ENCODE measurements around the gene WNT7A.
"Not testable (repeated sequence)": the region's sequence is repeated elsewhere in the genome, so short reads cannot be mapped to it uniquely, and the experiment has no call there.

Gene WNT7A

DNA sequence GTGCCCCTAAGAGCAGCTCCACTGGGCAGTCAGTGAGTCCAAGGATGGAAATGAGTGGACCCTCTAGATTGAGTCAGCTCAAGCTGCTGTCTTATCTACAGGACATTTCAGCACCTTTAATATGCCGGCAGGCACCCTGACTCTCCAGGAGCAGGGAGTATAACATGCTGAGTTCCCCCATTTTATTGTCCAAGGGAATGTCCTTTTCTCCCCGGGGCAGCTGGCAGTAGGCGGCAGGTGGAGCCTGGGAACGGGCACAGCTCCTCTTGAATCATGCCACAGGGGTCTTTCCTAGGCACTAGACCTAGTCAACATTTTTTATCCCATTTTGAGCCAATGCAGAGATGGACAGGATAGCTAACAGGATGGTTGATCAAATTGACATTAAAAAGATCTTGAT, 14.8 kb downstream of the WNT7A start:
- DNase-seq (ENCODE audit: low read depth): no peak

DNA sequence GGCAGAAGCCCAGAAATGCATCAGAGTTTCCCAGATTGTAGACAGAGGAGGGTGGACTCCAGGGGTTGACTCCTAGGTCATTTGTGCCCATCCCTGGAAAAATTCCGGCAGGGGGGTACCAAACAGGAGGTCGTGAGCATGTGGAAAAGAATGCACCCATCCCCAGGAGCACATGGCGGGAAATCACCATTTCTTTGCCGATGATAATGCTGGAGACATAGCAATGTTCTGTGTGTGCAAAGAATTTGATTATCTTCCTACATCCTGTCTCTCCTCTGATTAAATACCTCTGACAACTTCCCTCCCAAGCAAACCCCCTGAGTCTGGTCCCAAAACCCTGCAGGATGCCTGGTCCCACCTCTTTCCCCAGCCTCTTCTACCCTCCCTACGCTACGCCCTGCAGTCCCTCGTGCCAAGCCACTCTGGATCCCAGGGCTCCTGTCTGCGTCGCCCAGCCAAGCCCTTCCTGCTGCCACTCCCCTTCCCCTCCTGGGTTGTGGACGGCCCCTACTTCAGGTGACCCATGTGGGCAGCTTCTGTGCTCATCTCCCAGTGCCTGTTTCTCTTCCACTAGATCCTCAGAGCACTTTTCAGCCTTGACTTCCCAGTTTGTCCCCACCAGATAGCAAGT, 15.8 kb downstream of the WNT7A start:
- DNase-seq (ENCODE audit: low read depth): no peak

DNA sequence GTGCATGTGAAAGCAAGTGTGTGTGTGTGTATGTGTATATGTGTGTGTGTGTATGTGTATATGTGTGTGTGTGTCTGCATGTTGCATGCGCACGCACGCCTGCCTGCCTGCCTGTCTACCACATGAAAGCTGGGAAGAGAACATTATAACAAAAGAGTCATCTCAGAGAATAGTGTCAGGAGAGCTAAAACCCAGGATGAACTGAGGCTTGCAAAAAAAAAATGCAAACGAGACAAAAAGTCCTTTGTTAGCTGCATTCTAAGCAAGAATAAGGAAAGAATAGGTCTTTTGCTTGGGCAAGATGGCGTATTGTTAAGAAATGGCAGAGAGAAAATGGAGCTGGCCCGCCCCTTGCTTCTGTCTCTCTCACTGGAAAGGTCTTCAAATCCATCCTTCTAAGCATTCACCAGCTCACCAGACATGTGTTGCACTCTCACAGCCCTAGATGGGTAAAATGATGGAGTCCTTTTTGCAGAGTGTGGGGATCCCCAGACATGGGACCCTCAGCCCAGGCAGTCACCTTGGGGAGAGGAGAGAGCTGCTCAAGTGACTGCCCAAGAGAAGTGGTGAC, 16.4 kb downstream of the WNT7A start:
- DNase-seq (ENCODE audit: low read depth): no peak

DNA sequence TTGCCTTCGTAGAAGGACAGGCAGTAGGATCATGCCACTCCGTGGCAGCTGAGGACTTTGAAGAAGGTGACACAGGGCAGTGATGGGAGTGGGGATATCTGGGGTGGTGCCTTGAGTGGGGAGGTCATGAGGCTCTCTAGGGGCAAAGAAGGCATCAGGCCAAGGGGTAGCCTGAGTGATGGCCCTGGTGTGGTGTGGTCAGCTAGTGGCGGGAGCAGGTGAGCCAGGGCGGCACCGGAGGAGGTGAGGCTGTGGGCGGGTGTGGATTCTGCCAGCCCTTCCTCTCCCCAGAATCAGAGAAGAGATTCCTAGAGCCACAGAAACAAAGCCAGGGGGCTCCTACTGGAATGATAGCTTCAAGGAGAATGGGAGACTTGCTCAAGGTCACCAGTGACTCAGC, 18.4 kb downstream of the WNT7A start:
- no peak for DNase-seq (ENCODE audit: low read depth)

DNA sequence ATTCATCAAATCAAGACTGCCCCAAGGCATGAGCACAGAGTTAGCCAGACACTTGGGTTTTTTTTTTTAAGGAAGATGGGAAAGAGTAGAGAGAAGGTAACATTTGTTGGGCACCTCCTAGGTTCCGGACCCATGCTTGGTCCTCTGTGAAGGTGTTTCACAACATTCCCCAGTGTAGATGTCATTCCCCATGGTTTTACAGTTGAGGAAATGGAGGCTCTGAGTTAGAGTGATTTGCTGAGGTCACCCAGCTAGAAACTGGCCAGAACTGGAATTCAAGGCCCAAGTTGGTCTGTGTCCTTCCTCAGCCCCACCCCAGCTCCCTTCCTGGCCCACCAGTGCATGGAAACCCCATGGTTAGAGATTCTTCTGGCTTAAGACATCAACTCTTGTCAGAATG, 19.9 kb downstream of the WNT7A start:
- DNase-seq (ENCODE audit: low read depth): no peak

DNA sequence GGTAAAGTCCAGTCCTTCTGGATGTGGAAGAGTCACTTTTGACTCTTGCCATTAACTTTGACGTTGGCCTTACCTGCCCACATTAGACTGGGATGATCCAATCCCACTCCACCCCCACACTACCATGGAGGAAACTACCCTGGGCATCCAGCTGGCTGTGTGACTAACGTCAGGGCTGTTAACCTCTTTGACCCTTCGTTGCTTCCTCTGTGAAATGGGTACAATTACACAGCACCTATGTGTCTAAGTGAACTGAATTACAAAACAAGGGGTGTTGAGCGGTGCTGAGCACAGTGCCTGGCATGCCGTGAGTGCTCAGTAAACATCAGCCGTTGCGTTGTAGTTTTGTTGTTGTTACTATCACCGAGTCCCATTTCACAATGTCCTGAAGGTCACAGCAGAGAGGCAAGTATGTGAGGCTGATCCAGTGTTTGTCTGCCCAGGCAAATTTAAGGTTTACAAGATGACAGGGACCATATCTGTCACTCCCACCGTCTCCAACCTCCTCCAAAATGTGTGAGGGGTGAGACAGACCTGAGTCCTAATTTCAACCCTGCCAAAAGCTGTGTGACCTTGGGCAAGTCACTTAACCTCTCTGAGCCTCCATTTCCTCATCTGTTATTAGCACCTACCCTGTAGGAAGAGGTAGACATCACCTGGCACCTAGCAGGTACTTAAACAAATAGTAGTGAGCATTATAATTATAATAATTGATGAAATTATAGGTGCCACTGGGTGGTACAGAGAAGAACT, 20.9 kb downstream of the WNT7A start:
- no peak for DNase-seq (ENCODE audit: low read depth)

DNA sequence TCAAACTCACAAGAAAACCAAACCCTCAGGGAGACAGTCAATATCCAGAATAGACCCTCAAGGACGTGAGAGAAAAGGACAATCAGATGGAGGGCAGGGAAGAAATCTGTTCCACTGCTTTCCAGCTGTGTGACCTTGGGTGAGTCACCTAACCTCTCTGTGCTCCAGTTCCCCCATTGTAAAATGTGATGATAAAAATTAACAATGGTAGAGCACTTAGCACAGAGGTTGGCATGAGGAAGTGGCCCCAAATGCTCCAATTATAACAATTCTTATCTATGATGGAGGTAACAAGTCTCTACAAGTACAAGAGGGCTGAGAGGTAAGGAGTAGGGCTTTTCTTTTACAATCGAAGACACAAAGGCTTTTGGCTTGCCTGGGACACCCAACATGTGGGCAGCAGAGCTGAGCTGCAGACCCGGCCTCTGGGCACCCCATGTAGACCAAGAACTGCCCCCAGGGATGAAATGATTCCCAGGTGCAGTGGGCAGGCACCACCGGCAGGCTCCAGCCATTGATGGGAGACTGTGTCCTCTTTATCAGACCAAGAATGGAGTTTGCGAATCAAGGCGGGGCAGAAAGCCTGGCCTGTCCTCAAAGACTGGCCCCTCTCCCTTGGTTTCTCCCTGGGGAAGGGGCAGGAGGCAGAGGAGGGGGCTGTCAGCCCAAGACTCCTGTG, 22.0 kb downstream of the WNT7A start:
- no peak for DNase-seq (ENCODE audit: low read depth)

DNA sequence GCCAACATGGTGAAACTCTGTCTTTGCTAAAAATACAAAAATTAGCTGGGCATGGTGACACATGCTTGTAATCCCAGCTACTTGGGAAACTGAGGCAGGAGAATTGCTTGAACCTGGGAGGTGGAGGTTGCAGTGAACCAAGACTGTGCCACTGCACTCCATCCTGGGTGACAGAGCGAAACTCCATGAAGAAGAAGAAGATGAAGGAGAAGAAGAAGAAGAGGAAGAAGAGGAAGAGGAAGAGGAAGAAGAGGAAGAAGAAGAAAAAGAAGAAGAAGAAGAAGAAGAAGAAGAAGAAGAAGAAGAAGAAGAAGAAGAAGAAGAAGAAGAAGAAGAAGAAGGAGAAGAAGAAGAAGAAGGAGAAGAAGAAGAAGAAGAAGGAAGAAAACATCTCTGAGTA, 23.2 kb downstream of the WNT7A start:
- not testable (repeated sequence) for DNase-seq (ENCODE audit: low read depth)

DNA sequence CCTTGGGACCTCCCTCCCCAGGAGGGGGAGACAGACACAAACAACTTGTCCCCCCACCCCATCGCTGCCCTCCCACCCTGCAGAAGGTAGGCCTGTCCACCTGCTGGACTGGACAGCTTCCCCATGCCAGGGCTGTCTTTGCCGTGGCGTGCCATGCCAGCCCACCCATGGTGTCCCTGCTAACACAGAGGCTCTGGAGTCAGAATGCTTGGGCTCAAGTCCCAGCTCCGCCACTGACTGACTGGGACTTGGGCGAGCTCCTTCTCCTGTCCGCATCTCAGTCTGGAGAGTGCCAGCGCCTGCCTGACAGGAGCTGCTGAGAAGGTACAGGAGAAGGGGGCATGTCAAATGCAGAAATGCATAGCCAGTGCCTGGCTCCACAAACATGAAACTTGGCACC, 23.9 kb downstream of the WNT7A start:
- no peak for DNase-seq (ENCODE audit: low read depth)

DNA sequence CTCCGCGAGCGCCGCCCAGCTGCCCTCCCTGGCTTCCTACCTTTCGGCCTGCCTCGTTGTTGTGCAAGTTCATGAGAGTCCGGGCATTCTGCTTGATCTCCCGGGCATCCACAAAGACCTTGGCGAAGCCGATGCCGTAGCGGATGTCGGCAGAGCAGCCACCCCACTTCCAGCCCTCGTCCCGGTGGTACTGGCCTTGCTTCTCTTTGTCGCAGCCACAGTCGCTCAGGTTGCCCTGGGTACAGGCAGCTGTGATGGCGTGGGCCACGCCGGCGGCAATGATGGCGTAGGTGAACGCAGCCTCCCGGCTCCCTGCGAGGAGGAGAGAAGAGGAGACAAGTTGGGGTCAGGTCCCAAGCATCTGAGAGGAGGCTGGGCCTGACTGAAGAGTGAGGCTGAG, 25.4 kb downstream of the WNT7A start:
- DNase-seq (ENCODE audit: low read depth): no peak

DNA sequence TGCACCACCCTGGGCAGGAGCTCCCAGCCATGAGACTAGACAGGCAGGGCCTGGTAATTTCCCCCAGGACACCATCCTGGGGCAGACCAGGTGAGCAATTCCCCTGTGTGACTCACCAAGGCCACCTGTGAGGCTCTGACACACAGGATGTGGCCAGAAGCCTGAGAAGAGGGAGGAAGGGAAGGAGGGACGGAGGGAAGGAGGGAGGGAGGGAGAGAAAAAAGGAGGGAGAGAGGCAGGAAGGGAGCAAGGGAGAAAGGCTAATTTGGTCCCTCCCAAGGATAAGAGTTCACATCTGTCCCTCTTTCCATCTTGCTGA, 25.9 kb downstream of the WNT7A start:
- DNase-seq (ENCODE audit: low read depth): no peak

DNA sequence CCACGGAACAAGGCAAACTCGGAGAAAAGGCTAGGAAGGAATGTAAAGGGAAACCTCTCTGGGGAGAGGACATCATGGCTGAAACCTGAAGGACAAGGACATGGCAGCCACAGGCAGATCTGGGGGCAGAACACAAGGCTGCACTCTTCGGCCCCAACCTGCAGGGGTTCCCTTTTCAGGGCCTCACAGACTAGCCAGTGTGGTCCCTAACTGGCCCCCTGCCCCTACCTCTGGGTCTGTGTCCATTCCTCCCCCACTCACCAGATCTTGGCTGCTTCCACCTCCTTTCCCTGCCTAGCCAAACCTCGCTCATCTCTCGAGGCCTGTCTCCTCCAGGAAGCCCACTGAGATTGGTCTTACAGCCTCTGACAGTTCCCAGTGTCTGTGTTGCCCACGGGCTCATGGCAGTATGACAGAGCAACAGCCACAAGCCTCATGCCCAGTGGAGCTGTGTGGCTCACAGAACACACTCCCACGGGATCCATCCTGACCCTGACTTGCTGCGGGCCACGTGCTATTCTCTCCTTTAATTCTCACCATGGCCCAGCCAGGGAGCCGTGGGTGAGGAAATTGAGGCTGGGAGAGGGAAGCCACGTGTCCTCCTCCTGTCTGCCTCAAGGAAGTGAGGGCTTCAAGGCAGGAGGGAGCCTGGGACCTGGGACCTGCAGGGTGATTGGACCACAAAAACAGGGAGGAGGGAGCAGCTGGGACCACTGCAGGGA, 26.5 kb downstream of the WNT7A start:
- DNase-seq (ENCODE audit: low read depth): no peak

DNA sequence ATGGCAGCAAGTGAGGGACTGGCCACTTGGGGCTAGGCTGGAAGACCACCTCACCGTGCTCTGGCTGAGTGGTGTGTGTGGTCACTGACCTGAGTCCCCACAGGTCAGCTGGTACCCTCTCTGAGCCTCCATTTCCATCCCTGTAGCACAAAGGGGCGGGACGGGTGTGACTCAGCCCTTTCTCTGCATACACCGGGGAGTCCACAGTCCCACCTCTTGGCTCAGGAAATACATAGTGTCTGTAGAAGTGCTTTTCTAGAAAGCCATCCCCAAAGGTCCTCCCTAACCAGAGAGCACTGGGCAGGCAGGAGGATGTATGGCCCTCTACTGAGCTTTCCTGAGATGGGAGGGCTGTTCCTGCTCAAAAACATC, 27.2 kb downstream of the WNT7A start:
- no peak for DNase-seq (ENCODE audit: low read depth)

DNA sequence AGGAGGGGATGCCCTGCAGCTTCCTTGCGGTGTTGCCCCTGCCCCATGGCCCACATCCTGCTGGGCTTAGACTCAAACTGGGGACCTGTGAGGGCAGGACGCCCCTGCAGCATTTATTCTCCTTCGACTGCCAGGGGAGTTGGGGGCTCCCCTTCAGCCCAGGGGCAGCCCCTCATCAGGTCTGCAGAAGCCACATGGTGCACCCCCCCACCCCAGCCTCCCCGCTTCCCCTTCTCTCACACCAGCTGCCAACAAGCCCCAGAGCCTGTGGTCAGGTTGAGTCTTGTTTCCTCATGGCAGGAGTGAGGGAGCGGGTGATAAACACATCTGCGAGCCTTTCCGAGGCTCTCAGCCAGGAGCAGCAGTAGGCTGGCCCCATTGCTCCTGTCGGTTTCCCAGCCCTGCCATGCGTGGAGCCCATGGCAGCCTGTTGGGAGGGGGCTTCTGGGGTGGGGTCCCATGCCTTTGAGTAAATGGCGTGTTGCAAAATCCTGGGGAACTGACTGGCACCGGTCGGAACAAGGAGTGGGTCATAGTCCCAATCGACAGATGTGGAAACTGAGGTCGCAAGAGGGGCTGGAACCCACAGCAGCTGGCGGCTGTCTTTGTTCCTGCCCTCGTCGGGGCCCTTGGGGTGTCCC, 27.8 kb downstream of the WNT7A start:
- DNase-seq (ENCODE audit: low read depth): no peak

DNA sequence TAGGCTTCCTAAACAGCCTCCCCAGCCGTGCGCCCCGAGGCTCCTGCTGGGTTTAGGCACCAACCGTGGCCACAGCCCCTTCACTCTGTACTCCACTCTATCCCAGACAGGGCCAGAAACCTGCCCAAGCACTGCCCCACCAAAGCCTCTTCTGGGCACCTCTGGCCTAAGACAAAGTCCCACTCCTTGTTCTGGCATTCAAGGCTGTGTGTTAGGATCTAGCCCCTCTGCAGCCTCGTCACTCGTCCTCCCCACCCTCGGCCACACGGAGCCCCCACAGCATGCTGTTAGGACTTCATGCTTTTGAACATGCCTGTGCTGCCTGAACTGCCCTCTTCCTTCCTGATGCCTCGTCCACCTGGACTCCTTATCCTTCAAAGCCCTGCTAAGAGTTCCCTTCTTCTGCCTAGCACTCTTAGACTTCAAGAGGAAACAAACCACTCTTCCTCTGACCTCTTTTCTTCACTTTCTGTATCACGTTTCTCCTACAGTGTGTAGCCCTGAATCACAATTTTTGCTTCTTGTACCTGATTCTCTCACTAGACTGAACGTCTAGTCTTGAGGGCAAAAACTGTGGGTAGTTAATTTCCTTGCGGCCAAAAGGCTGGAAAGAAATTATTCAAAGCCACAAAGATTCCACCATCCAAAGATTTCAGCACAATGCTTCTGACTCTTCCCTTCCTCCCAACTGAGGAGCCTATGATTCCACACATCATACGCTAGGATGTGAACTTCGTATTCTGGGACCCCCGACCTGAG, 28.6 kb downstream of the WNT7A start:
- DNase-seq (ENCODE audit: low read depth): no peak

DNA sequence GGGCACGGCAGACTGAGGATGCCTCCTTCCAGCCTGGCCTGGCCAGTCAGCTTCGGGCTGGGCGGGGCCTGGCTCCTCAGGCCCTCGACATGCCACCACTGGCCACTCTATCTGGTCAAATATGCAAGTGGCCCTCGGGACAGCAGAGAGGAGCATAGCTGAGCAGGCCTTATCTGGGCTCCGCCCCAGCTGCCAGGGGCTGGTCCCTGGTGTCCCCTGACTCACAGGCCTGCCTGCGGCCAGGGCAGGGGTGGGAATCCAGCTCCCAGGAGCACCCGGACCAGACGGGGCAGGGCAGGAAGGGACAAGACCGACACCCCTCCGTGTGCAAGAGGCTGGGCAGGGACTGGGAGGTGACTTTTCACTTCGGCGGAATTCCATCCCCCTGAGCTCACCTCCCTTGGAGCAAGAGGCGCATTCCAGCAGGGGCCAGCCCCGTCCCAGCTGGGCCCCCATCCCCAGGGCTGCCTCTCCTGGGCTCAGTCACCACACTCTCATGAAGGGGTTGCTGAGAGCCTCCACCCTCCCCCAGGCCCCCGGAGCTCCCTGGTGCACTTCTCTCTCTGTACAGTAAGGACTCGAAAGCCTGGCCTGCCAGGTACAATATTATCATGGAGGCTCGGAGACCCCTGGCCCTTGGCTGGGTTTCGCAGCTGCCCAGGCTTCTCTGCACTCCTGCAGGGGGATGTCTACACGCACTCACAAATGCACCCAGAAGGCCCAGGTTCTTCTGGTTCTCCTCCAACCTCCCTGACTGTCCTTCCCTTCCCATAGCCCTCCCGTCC, 29.5 kb downstream of the WNT7A start:
- DNase-seq (ENCODE audit: low read depth): no peak

DNA sequence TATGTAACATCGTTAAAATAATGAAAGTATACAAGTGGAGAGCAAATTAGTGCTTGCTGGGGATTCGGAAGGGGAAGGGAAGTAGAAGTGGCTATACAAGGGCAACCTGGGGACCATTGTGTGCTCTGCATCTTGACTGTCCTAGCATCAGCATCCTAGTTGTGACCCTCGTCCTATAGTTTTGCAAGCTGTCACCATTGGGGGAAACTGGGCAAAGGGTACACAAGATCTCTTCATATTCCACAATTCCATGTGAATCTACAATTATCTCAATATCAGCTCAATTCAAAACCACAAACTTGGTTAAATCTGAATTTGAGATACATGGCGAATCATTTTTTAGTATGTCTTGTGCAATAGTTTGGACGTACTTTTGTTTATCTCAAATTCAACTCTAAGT, 30.9 kb downstream of the WNT7A start:
- no peak for DNase-seq (ENCODE audit: low read depth)

DNA sequence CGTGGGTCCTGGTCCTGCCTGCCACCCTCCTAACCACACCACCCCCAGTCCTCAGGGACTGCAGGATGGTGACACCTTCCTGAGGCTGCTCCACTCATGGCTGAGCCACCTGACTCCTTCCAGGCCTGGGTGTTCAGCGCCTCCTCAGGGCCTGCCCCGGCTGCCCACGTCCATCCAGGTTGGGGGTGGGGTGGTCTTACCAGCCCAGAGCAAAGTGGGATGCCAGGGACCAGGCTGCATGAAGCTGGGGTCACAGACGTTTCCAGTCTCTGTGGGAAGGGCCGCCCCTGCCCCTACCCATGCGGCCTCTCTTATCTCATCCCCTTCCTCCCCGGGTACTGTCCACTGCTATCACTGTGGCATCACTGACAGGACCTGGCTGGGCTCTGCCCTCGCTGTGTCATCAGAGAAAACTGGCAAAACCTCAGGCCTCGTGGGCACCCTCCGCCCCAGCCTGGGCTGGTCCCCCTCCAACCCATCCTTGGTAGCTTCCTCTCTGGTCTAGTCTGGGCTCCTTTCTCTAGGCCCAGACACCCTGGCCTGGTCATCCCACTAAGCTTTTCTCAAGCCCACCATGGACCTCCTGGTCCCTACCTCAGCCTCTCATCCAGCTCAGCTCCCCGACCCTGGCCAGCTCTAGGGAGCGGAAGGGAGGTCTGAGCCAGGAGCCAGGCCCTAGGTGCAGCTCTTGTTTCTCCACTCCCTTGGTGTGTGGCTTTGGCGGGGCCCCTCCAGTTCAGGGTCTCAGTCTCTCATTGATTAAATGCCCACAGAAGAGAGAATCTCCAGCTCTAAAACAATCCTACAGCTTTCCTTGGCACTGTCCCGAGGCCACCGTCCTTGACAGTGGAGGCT, 32.9 kb downstream of the WNT7A start:
- no peak for DNase-seq (ENCODE audit: low read depth)

DNA sequence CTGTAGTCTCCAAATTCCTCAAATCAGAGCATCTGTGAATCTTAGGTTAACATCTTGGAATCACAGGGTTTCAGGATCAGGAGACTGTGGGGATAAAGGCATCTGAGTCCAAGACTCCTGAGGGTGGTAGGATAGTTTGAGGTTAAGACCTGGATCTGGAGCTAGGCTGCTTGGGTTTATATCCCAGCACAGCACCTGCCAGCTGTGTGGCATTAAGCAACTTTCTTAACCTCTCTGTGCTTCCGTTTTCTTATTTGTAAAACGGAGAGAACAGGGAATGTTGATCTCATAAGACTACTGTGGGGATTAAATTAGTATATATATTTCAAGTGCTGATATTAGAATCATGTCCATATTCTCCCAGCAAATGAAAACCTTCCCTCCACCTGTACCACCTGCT, 33.6 kb downstream of the WNT7A start:
- DNase-seq (ENCODE audit: low read depth): no peak

DNA sequence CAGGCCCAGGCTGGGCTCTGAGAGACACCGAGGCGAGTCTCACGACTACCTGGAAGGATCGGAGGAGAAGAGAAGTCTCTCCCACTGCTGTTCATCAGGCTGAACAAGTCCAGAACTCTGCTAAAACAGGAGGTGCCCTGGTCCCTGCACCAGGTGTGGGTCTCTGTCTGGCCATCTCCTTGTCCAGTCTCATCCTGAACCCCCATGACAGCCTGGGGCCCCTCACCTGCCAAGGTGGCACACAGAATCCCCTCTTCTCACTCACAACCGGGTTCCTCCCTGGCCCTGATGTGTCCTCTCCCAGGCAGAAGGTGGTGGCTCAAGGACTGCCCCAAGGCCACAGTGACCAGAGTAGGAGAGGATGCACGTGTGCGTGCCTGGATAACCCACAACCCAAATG, 34.1 kb downstream of the WNT7A start:
- DNase-seq (ENCODE audit: low read depth): no peak

All from stimulated activated CD8-positive, alpha-beta memory T cell treated with anti-CD3 and anti-CD28 coated beads, Interleukin-12 subunit alpha, Interleukin-12 subunit beta, amount 100 ng/mL, for 4 hours (primary cell).